Stimulated activated CD4-positive, alpha-beta T cell treated with anti-CD3 and anti-CD28 coated beads, Interleukin-4, amount 100 ng/mL, for 48 hours (primary cell): Measurements from ENCODE around the gene GIT1.

Experiments used
- DNase-seq, 2 donors: peaks; one replicate each; pipeline ENCODE4 v3.0.0-alpha.2; 2020; ENCODE audit warnings: low read depth in 2 of 2

Gene GIT1

DNA sequence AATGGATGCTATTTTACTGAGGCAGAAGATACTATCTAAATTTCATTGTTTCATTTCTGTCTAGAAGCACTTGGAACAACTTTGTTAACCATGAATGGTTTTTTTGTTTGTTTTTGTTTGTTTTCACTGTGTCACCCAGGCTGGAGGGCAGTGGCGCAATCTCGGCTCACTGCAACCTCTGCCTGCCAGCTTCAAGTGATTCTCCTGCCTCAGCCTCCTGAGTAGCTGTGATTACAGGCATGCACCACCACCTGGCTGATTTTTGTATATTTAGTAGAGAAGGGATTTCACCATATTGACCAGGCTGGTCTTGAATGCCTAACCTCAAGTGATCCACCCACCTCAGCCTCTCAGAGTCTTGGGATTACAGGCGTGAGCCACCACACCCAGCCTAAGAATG is 63.1 kb downstream of the GIT1 start:
- no peak for DNase-seq

DNA sequence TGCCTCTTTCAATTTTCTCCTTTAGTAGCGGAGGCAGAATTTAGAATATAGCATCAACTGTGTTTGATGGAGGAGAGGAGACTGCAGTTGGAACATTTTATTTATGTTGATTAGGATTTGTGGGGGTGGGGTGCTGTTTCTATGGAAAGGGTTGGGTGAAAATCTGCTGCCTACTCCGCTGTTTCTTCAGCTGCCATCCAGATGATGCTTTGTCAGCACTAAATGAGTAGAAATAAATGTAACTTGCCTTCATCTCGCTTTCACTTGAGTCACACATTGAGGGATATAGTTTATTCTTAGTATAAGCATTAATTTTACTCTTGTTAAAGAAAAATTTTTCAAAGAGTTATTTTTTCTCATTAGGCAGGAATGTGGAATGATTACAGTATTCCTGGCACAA is 64.8 kb downstream of the GIT1 start:
- DNase-seq = no peak
